LHCN-M2 (cell line): Measurements from ENCODE around the gene PLCE1. TPM values are rescaled to one million over a fixed set of nuclear protein-coding genes. Genes with fewer than 3 reads are reported as not detected.
"Not testable (repeated sequence)": the region's sequence is repeated elsewhere in the genome, so short reads cannot be mapped to it uniquely, and the experiment has no call there.

Experiments
- DNase-seq: peaks from one replicate; pipeline ENCODE4 v3.0.0-alpha.2; 2012; ENCODE audit warnings: low read depth
- polyA plus RNA-seq: library from polyadenylated mRNA; unstranded; fragments of >200 nt; gene quantifications from one replicate; pipeline ENCODE4 v1.2.1, GENCODE V29; 2012; ENCODE audit warnings: missing spikeins
- total RNA-seq: library from RNA; depleted of rRNA; stranded (reverse); fragments of >200 nt; gene quantifications from 2 replicates; pipeline ENCODE4 v1.2.3, GENCODE V29; 2014; rRNA removed

Gene PLCE1
- 5.4 and 6.7 TPM in 2 replicates for total RNA-seq
- polyA plus RNA-seq = 4.6 TPM

DNA sequence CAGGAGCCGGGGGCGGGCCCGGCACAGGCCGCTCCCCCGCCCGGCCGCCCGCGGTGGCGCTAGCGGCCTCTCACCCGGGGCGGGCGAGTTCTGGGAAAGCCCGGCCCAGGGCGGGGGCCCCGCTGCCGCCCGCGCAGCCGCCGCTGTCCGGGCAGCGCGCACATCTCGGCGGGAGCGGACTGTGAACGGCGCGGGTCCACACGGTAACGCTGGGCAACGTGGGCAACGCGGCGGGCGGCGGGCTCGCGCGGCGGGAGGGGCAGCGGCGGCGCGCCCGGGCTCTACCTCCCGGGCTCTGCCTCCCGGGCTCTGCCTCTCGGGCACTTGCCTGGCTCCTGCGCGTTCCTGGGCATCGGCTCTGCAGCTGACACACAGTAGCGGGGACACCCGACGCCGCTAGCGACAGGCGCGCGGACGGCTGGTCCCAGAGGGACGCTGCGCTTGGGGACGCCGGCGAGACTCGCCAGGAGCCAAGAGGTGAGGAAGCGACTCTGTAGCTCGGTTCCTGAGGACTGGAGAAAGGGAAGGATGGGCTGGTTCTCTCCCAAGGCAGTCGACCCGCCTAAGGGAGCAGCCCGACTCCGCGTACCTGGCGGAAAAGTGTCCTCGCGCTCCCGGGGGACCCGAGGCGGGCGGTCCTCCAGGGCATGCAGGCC lies at the start of gene PLCE1:
Gene PLCE1 (plus strand): TSS at position 150 of the 656 bp plus-strand sequence. CDS start 37,116 bp downstream, outside the sequence.
- DNase-seq = peak; percentile 56

DNA sequence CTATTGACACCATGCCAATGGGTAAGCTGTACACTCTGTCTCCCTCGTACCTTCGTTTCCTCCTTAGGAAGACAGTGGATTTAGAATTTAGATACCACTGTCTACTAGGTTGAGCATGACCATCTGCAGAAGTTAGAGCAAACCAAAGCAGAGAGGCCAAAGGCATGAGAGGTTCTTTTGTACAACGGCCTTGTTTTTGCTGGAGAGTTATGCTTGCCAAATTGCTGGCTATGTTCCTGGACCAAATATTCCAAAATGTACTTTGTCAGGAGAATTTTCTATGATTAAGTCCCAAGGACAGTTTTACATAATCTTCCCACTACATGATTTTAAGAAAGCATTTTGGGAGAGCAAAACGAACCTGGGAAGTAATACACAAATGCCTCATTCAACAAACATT lies 47.9 kb upstream of the PLCE1 start:
- no peak for DNase-seq

DNA sequence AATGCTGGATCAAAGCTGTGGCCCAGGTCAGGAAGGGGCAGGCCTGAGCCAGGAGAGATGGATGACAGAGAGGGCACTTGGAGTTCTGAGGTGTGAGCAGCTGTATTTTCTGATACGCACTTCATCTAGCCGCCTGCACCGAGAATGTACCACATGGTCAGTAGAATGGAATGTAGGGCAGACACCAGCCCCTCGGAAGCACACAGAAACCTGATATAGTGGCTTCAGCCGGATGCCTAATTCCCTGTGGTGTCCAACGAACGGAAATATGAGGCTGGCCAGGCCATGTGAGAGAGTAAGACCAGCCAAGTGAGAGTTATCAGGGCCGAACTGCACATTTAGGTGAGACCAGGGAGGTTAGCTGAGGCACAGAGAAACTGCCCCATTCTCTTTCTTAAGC lies 46.7 kb upstream of the PLCE1 start:
- peak; percentile 99 for DNase-seq

DNA sequence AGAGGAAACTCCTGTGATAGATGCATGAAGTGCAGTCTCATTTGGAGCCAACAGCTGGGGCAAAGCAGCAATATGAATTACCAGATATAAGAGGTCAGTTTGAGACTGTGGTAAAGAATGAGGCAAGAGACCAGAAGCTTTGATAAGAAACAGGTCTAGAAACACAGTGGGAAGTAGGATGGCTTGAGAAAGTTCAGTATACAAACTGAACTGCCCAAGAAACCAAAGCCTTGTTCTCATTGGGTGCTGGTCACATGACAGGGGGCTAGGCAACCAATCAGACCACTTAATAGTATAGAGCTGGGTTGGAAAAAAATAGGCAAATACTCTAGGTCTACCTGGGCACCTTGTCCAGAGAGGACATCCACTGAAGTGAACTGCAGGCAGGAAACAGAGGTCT lies 46.2 kb upstream of the PLCE1 start:
- peak; percentile 74 for DNase-seq

DNA sequence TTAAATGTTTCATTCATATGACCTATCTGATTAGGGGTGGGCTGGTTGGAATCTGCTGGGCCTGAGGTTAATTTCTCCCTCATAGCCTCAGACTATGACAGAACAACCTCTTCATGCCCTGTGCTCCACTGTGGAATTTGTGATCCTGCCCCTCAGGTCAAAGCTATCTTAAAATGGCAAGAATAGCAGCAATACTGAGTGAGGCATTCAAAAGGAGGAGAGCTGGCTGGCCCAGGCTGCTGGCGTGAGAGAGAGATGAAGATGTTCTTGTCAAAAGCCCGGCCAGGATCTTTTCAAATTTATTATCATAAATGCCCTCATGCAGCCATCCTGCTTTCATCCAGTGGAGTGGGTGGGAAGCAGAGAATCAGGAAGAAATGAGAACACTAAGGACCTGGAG lies 41.8 kb upstream of the PLCE1 start:
- no peak for DNase-seq

DNA sequence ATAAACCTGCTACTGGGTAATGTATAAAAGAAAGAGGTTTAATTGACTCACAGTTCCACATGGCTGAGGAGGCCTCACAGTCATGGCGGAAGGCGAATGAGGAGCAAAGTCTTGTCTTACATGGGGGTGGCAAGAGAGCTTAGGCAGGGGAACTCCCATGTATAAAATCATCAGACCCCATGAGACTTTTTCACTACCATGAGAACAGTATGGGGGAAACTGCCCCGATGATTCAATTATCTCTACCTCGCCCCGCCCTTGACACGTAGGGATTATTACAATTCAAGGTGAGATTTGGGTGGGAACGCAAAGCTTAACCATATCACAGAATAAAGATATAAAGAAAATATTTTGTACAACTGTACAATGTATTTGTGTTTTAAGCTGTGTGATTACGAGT lies 39.4 kb upstream of the PLCE1 start:
- DNase-seq = no peak

DNA sequence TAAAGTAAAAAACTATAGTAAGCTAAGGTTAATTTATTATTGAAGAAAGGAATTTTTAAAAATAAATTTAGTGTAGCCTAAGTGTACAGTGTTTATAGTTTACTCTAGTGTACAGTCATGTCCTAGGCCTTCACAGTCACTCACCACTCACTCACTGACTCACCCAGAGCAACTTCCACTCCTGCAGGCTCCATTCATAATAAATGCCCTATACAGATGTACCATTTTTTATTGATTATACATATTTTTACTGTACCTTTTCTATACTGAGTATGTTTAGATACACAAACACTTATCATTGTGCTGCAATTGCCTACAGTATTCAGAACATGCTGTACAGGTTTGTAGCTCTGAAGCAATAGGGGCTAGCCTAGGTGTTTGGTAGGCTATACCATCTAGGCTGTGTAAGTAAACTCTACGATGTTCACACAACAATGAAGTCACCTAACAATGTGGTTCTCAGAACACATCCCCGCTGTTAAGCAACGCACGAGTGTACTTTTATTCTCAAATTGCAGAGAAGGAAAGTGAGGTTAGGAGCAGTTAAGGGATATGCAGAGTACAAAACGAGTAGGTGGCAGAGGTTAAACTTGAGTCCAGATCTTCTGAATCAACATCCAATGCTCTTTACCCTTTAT lies 38.9 kb upstream of the PLCE1 start:
- peak; percentile 82 for DNase-seq

DNA sequence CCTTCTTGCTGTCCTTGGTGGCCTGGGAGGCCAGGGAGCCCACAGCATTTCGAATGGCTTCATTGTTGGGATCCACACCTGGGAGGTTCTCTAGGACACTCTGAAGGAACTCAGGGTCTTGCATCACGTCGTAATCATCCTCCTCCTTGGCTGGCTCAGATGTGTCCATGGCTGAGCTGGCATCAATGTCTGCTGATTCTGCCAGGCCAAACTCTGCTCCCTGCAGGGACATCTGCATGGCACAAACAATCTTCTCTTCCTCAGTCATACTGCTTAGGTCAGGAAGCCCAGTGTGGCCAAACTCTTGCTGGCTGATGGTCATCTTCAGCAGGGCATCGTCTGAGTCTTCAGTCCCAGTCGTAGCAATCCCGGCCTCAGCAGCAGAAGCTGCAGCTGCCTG lies 34.9 kb upstream of the PLCE1 start:
- no peak for DNase-seq

DNA sequence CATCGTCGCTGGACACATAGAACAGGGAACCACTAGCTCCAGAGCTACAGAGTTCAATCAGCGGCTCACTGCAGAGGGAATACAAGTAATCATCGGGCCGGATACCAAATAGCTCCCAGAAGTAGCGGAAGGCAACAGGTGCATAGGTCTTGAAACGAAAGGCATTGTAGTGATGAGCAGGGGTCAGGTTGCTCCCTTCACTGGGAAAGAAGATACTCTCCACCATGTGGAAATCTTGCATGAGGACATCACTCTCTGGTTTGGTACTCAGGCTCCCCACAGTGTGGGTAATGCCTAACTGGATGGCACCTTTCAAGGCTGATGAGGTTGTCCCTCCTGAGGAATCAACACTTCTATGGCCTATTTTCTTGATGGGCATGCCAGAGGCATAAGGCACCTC lies 32.7 kb upstream of the PLCE1 start:
- DNase-seq = not testable (repeated sequence)

DNA sequence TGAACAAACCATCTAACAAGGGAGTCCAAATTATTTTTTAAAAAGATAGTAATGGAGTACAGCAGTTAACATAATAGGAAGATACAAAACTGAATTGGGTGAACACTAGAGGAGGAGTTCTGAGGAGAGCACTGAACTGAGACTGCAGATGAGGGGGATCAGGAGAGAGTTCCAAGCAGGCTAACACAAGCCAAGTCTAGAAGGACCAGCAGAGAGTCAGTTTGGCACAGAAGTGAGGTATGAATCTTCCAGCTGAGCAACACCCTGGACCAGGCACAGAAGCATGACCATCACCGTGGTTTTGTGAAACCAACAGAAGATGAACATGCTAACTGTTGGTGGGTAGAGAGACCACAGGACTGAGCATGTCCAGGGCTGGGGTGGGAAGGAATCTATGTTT lies 30.8 kb upstream of the PLCE1 start:
- no peak for DNase-seq

DNA sequence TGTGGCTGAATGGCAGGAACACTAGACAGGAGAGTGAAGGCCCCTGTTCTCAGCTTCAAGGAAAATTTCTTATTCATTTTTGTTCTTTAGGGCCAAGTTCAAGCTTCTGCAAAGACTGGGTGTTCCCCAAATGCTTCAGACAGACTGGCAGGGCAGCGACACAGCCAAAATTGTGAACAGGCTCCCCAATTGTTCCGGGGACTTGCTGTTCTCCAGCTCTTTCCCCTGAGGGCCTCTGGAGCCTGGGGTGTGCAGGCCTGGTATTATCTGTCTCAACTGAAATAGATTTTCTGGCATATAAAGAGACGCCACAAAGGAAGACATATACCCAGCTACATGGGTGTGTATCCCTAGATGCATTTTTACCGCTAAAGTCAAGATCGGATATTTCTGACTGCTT lies 30.3 kb upstream of the PLCE1 start:
- DNase-seq = no peak

DNA sequence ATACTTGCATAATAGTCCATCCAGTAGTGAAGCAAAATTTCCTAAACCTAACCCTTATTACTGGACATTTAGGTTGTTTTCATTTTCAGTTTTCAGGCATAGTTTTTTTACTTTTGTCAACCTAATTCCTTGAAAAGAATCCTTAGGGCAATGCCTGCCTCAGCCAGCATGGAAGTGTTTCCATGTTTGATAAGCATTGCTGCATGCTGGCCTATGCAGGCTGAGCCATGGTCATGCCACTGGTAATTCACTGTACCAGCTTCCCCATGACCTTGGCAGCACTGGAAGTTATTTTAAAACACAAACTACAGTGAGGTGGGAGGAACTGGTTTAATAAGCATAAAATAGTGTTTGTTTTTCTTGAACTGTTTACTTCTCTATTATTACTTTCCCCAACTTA lies 27.8 kb upstream of the PLCE1 start:
- DNase-seq = no peak

DNA sequence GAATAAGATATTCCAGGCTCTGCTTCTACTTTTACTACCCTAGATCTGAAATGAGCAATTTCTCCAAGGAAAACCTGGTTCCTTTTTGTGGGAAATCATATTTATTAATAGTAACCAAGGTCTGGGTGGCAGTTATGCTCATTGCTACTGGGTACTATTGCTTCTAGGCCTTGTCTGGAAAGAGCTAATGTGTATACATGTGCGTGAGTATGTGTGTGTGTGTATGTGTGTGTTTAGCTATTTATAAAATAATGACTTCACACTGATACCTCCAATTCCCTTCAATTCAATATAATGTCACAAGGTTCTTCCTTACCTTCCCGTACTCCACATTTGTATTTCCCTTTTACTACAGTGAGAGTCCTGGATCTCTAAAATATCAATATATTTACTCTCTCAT lies 26.0 kb upstream of the PLCE1 start:
- DNase-seq = no peak

DNA sequence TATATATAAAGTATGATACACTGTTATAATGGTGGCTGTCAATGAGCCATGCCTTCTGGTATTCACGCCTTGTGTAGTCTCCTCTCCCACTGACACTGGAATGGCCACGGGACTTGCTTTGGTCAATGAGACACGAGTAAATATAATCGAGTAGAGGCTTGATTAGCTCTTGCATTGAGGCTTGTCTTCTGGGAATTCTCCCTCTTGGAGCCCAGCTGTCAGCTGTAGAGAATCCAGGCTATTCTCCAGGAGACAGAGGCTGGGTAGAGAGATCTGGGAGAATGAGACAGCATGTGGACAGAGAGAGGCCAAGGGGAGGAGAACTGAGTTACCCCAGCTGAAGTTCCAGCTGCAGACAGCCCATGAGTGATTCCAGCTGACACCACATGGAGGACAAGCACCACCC lies 25.2 kb upstream of the PLCE1 start:
- DNase-seq = peak; percentile 12

DNA sequence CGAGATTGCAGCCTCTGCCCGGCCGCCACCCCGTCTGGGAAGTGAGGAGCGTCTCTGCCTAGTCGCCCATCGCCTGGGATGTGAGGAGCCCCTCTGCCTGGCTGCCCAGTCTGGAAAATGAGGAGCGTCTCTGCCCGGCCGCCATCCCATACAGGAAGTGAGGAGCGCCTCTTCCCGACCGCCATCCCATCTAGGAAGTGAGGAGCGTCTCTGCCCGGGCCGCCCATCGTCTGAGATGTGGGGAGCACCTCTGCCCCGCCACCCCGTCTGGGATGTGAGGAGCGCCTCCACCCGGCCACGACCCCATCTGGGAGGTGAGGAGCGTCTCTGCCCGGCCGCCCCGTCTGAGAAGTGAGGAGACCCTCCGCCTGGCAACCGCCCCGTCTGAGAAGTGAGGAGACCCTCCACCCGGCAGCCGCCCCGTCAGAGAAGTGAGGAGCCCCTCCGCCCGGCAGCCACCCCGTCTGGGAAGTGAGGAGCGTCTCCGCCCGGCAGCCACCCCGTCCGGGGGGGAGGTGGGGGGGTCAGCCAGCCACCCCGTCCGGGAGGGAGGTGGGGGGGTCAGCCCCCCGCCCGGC lies 23.2 kb upstream of the PLCE1 start:
- not testable (repeated sequence) for DNase-seq

DNA sequence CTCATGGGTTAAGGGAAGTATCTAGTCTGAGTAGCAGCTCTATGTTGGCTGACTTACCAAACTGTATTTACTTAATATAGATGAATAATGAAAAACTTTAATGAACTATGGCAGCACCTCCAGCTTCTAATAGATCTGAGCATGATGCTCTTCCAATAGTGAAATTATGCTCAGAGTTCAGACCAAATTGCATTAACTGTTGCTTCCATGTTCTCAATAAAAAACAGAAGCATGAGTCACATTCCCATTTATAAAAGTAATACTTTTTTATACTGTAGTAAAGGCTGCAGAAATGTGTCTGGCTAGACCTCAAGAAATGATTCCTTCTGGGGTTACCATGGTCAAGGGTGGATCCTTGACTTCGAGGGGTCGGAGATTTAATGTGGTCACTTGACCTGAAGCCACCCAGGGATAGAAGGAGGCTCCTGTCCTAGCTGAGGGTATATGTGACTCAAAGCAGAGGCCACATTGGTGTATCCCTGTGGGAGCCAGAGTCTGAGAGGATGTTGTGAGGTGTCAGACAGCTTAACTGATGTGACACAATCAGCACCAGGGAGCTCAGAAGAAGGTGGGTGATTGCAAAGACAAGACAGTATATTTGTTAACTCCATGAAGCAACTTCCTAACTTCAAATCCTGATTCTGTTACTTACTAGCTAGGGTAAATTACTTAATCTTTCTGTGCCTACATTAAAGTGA lies 19.8 kb upstream of the PLCE1 start:
- DNase-seq = no peak

DNA sequence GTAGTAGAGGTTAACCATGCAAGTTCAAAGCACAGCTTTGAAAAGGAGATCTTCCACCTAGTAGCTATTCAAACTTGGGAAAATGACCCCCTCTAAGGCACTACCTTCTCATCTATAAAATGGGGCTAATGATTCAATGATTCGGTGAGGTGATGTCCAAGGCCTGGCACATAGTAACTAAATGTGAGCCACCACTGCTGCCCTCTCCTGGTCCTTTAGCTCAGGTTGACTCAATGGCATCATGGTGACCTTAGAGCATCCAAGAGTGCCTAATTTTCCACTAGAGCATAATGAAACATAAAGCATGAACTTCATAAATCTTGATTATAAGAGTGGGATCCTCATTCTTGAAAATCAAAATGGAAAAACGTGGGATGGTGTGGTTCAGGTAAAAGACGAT lies 16.3 kb upstream of the PLCE1 start:
- DNase-seq = no peak

DNA sequence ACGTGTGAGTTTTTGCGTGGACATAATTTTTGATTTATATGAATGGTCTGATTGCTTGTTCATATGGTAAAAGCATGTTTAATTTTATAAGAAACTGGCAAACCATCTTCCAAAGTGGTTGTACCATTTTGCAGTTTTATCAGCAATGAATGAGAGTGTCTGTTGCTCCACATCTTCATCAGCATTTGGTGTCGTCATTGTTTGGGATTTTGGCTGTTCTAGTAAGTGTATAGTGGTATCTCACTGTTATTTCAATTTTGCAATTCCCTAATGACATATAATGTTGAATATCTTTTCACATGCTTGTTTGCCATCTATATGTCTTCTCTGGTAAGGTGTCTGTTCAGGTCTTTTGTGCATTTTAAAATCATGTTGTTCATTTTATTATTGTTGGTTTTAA lies 13.2 kb upstream of the PLCE1 start:
- no peak for DNase-seq

DNA sequence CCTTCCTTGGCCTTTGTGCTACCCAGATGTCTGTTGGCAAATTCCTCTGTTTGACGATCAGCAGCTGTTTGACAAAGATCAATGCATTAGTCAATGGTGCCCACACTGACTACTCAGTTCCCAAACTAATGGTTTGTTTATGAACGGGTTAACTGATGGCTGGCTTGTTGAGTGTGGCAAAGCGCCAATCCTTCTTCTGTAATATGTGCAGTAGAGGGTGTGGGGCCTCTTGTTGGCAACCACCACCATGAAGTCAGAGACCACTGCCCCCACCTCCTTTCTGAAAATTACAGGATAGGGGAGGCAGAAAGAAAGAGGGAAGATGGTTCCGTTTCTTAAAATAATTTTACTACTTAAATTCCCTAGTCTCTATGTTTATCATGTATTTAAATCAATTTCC lies 2.6 kb upstream of the PLCE1 start:
- DNase-seq = no peak

DNA sequence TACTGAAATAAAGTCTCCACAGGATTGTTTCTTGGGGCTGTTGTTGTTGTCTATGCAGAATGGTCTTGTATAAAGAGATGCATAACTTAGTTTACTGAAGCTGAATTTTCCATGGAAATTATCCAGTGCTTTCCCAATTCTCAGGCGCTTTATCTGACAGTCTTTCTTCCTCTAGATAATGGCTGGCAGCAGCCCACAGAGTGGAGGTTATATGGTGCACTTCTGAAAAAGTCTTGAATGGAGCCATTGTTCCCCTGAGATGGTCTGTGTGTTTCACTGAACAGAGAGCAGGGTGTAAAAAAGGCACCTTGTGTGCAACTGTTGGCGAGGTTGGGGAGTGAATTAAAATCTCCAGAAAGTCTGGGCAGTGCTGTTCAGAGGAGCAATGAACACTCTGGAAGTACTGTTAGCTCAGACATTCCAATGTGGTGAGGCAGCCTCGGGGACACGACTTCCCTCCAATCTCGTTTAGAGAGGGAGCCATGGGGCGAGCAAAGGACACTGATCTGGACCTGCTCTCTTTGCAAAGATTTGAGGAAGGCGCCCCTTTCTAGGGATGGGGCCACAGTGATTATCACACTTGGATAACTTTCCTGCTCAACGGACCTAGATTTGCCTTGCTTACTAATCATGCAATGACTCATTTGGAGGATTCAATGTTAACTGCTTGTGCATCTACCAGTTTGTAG lies 2.0 kb upstream of the PLCE1 start:
- DNase-seq = peak; percentile 78

DNA sequence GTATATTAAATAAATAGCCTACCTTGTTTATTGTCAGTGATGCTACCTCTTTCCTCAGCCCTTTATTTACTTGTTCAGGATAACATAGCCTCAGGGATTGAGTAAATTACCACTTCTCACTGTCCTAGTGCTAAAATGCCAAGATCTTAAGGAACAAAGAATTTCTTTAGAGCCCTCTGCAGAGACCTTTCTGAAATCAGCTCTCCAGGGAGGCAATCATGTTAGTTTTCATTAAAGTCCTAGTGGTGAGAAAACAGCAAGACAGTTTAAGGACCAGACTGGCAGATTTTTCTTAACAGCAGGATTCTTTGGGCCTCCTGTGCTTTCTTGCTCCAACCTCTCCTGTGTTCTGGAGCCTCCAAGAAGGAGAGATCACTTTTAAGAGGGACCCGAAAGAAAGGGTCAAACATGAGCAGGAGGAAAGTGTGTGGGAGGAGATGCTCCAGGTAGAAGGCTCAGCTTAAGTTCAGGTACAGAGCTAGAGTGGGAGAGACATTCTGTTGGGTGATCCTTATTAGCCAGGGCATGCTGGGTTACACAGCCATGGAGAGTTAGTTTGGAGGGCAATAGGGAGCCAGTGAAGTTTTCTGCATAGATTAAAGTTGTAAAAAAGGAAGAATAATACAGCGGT lies 1.2 kb upstream of the PLCE1 start:
- DNase-seq = peak; percentile 41

DNA sequence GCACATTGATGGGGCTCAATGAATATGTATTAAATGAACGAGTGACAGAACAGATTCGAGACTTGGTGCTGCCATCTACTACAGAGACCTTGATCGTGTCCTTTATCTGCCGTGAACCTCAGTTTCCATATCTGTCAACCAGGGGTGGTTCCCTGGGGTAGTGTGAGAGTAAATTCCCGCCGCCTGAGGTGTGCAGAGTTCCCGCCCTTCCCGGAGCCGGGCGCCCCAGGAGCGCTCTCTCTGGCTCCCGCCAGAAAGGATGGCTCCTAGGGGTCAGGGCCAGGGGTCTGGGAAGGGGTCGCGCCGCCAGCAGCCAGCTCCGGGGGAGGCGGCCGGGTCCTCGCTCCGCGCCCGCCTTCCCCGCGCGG lies 333 bp upstream of the PLCE1 start:
- no peak for DNase-seq
